Stimulated activated CD4-positive, alpha-beta T cell treated with anti-CD3 and anti-CD28 coated beads, Interleukin-1b, Interleukin-23, amount 100 ng/mL, for 24 hours (primary cell): ENCODE results near the gene EMC1.
"Not testable (repeated sequence)": the region's sequence is repeated elsewhere in the genome, so short reads cannot be mapped to it uniquely, and the experiment has no call there.

Source experiments
- DNase-seq, 4 experiments: peaks; one replicate each; pipeline ENCODE4 v3.0.0-alpha.2; 2020; ENCODE audit warnings: low read depth in 4 of 4, low spot score in 1 of 4

EMC1 gene

GRCh38 chr1:19251305-19252196, at the start of gene EMC1, which contains the start of gene MRTO4:
EMC1 (minus strand) TSS chr1:19251524; CDS start chr1:19251509, 15 bp downstream.
MRTO4 (plus strand) TSS chr1:19251805; CDS start chr1:19251836, 31 bp downstream.
- peak; percentile 75 to 85 (median 83) for DNase-seq

DNA sequence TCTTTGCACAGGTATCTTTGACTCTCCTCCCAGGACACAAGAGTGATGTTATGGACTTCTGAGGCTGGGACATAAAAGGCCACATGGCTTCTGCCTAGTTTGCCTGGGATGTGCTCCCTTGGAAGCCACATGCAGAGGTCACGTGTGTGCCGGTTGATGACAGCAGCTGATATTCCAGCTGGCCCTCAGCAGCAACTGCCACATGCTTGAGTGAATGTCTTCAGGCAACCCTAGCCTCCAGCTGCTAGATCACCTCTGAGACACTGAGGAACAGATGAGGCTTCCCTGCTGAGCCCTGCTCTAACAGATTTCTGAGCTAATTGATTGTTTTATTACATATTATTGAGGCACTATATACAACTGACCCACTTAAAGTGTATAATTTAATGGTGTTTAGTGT, 48.9 kb upstream of the EMC1 start:
- DNase-seq = no peak

DNA sequence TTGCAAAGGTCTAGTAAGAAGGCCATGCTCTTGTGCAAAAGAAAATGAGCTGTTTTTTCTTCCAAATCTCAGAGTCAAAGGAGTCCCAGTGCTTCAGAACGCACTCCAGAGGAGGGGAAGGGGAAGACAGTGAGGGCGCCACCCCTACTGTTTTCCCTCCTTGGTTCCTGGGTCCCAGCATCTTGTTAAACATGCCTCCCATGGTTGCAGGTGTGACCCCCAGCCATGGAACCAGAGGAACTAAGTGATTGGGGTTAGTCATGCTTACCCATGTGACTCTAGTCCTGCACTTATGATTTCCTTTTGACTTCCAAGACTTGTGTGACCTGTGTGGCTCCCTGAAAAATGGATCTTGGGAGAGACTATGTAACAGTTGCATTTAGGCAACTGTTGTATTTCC, 43.3 kb upstream of the EMC1 start:
- no peak for DNase-seq

GRCh38 chr1:19289244-19289643, 37.9 kb upstream of the EMC1 start:
- no peak for DNase-seq

DNA sequence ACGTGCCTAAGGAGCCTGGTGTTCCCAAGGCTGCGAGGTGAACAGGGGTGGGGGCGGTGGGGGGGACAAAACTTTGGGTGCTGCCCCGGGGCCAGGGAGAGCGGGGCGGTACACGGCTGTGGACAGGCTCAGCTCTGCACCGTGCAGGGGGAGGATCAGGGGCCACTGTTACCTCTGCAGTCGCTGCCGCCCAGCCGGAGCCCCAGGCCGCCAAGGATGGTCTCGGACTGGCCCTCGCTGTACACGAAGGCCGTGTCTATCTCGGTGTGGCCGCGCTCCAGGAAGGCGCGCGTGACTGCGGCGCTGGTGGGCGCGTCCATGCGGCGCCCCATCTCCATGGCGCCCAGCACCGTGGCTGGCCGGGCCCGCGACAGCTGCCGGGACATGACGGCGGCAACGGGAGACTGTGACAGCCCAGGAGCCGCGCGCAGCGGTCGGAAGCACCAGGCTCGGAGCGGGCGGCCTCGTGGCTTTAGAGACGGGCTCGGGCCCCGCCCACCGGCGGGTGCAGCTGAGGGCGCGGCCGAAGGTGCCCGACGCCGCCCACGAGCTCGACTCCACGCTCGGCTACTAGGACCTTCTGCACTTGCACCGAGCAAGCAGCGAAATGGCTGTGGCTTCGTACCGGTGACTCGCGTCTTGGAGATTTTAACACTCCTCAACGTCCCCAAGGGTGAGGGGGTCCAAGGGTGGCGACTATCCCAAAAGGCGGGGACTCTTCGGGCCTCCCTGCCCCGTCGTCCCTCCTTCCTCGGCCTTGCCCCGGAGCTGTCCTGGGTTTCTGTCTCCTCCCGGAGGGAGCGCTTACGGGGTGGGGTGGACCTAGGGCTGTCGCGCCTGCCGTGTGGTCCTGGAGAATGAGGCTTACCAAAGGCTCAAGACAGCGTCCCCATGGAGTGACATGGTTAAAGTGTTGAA, 37.3 kb upstream of the EMC1 start, which contains the start of gene AKR7A3:
Gene AKR7A3 (minus strand): TSS at position 447 of the 918 bp plus-strand sequence. CDS start 61 bp downstream, at position 386.
- peak in 2 of 4 experiments; percentile 49 to 53 for DNase-seq

DNA sequence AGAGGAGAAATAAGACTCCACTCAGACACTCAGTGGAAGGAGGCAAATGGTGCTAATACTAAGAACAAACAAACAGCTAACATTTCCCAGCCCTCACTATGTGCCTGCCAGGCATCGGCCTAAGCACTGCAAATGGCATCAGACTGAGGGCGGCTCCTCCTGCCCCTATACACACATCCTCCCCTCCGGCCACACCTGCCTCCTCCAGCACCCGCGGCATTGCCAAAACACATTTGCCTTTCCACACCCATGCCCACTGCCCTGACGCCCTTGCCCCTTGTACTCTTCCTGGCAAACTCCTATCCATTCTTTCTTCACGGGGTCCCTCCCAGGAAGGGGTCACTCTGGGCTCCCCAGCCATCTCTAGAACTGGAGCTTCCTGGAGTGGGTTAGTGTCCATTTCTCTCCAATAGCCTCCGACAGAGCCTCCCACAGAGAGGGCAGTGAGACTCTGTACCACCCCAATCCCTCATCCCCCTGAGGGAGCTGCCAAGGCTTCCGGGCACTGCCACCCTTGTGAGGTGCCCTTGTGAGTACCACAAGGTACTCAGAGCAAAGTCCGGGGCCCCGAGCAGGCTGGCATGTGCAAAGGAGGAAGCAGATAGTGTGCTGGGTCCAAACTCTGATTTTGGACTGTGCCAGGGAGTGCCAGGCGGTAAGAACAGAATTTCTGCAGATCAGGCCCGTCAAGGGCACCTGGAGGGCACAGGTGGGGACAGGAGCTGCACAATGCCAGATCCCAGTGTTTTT, 36.3 kb upstream of the EMC1 start:
- no peak for DNase-seq

DNA sequence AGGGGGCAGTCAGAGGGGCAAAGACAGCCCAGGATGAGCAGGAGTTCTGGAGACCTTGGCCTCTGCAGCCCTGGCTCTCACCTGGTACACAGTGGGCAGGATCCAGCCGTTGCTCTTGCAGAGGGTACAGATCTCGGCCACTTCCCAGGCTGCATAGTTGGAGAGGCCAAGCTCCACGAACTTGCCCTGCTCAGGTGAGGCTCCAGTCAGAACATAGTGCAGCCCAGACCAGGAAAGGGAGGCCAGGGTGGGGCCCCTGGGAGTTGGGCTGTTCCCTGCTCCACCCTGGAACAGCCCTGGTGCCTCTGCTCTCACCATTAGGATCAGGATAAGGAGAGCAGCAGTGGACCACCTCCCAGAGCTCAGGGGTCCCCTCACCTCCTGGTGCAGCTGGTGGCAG, 34.5 kb upstream of the EMC1 start:
- DNase-seq = not testable (repeated sequence)

DNA sequence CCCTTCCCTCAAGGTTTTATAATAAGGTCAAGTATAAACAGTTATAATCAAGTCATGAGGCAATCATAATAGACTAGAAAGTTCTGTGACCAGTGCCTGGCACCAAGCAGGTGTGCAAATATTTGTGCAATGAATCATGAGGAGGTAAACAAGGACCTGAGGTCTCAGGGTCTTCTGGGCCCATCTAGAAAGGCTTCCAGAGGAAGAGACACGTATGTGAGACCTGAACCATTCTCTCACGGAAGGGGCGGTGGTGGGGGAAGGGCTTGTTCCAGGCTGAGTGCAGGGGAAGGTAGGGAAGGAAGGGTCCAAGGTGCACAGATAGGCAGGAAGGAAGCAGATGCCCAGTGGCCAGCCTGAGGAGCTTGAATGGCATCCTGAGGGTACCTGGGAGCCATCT, 34.0 kb upstream of the EMC1 start:
- not testable (repeated sequence) for DNase-seq

GRCh38 chr1:19284881-19285280, 33.6 kb upstream of the EMC1 start:
- DNase-seq = no peak

DNA sequence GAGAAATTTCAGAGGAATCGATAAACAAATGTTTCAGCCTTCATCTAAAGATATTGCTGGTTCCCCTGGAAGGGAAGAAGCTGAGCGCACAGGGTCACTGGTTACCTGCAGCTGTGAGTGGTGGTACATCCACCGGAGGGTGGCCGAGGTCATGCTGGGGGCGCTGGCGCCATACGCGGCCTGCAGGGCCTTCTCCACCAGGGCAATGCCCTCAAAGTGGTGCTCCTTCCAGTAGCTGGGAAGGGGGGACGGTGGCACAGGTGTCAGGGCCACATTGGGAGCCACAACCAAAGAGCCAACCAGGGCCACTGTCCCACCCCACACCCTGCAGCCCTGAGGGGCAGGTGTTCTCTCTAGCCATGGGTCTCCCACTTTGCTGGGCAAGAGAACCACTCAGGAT, 32.6 kb upstream of the EMC1 start:
- no peak for DNase-seq

- no peak for DNase-seq
Measured at GRCh38 chr1:19274636-19275035, 23.3 kb upstream of the EMC1 start.

DNA sequence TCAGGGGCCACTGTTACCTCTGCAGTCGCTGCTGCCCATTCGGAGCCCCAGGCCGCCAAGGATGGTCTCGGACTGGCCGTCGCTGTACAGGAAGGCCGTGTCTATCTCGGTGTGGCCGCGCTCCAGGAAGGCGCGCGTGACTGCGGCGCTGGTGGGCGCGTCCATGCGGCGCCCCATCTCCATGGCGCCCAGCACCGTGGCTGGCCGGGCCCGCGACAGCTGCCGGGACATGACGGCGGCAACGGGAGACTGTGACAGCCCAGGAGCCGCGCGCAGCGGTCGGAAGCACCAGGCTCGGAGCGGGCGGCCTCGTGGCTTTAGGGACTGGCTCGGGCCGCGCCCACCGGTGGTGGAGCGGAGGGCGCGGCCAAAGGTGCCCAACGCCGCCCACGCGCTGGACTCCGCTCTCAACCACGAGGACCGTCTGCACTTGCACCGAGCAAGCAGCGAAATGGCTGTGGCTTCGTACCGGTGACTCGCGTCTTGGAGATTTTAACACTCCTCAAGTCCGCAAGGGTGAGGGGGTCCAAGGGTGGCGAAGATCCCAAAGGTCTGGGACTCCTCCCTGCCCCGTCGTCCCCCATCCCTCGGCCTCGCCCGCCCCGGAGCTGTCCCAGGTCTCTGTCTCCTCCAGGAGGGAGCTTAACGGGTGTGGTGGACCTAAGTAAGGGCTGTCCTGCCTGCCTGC, 22.7 kb upstream of the EMC1 start:
- not testable (repeated sequence) for DNase-seq

DNA sequence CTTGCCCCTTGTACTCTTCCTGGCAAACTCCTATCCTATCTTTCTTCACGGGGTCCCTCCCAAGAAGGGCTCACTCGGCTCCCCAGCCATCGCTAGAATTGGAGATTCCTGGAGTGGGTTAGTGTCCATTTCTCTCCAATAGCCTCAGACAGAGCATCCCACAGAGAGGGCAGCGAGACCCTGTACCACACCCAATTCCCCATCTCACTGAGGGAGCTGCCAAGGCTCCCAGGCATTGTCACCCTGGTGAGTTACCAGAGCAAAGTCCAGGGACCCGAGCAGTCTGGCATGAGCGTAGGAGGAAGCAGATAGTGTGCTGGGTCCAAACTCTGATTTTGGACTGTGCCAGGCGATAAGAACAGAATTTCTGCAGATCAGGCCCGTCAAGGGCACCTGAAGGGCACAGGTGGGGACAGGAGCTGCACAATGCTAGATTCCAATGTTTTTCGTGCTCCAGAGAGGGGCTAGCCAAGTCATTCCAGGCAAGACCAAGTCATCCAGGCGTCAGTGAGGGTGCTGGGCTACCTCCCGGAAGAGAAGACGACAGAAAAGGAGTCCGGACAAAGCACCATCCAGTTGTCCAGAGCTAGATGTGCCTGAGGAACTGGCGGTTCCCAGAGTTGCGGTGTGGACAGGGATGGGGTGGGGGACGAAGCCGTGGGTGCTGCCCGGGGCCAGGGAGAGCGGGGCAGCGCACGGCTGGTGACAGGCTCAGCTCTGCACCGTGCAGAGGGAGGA, 22.0 kb upstream of the EMC1 start:
- DNase-seq = no peak

GRCh38 chr1:19272064-19272463, 20.7 kb upstream of the EMC1 start:
- no peak for DNase-seq

GRCh38 chr1:19270343-19270730, 19.0 kb upstream of the EMC1 start:
- DNase-seq = not testable (repeated sequence)

DNA sequence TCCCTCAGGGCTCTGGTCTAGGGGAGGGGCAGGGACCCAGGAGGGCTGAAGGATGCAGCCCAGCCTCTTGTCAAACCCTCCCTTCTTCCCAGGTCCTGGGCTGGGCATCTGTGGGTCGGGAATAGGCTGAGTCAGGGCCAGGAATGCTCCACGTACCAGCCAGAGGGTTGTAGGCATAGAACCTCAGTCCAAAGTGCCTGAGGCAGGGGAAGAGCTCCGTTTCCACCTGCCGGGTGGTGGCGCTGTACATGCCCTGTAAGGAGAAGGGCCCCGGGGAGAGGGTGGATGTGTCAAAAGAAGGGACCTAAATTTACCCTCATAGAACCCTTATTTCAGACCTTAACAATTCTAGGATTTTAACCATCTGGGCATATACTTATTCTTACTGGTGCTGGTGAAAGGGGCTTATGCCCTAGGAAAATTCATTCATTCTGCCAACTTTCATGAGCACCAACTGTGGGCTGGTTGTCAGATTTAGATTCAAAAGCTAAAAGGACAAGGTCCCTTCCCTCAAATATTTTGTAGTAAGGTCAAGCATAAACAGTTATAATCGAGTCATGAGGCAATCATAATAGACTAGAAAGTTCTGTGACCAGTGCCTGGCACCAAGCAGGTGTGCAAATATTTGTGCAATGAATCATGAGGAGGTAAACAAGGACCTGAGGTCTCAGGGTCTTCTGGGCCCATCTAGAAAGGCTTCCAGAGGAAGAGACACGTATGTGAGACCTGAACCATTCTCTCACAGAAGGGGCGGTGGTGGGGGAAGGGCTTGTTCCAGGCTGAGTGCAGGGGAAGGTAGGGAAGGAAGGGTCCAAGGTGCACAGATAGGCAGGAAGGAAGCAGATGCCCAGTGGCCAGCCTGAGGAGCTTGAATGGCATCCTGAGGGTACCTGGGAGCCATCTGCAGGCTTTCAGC, 18.4 kb upstream of the EMC1 start:
- not testable (repeated sequence) for DNase-seq

DNA sequence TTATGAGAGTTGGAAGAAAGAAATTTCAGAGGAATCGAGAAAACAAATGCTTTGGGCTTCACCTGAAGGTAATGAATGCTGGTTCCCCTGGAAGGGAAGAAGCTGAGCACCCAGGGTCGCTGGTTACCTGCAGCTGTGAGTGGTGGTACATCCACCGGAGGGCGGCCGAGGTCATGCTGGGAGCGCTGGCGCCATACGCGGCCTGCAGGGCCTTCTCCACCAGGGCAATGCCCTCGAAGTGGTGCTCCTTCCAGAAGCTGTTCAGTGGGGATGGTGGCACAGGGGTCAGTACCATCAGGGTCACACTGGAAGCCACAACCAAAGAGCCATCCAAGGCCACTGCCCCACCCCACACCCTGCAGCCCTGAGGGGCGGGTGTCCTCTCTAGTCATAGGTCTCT, 17.1 kb upstream of the EMC1 start:
- no peak for DNase-seq

DNA sequence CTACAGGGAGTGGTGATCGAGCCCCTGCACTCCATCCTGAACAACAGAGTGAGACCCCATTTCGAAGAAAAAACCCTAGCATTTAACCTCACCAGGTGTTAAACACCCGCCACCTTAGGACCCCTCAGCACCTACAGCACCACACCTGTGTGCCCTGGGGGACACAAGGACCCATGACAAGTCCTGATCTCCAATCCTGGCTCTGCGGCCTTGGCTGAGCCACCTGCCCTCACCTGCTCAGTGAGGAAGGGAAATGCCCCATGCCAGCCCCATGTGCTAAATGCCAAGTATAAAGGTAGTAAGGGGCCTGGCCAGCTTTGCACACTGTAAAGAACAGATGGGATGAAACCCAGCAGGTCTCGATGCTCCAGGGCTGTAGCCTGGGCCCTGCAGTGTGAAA, 11.4 kb upstream of the EMC1 start:
- no peak for DNase-seq

DNA sequence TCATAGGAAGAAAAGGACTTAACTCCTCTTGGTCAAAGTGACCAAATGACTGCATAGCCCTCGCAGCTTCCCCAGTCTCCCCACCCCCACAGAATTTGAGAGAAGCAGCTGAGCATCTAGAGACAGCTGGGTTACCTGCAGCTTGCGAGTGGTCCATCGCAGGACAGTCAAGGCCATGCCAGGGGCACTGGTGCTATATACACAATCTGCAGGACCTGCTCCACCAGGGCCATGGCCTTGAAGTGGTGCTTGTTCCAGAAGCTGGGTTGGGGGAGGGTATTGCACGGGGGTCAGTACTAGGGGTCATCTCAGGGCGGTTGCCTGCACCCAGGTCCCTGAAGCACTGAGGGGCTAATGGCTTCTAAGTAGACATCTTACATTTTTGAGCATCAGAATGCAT, 10.7 kb upstream of the EMC1 start:
- DNase-seq = no peak
